ACC112 (cell line): ENCODE results near the gene APBA2.

Experiments used
- H2AFZ ChIP-seq: fragments of 200-600 bp; sonication (generic); one replicate; pipeline ENCODE4 v1.6.0; 2017; ENCODE audit warnings: antibody characterized with exemption, low read length; ENCODE audit not compliant: unreplicated experiment
- H3K27ac ChIP-seq: fragments of 200-600 bp; sonication (generic); 2 replicates; pipeline ENCODE4 v1.5.1; 2014; ENCODE audit warnings: low read depth, mild to moderate bottlenecking, antibody characterized with exemption, low read length, moderate library complexity
- H3K27me3 ChIP-seq: fragments of 200-600 bp; sonication (generic); 2 replicates; pipeline ENCODE4 v1.6.1; 2014; ENCODE audit warnings: mild to moderate bottlenecking, antibody characterized with exemption, low read length, moderate library complexity, mixed read lengths; ENCODE audit not compliant: insufficient read depth
- H3K36me3 ChIP-seq: fragments of 200-600 bp; sonication (generic); 2 replicates; pipeline ENCODE4 v1.6.1; 2016; ENCODE audit warnings: mild to moderate bottlenecking, antibody characterized with exemption, low read length, moderate library complexity, mixed read lengths; ENCODE audit not compliant: insufficient read depth
- H3K4me1 ChIP-seq: fragments of 200-600 bp; sonication (generic); one replicate; pipeline ENCODE4 v1.6.1; 2016; ENCODE audit warnings: low read length, mixed read lengths; ENCODE audit not compliant: insufficient read depth, unreplicated experiment, control insufficient read depth
- H3K4me3 ChIP-seq: fragments of 200-600 bp; sonication (generic); 2 replicates; pipeline ENCODE4 v1.5.1; 2014; ENCODE audit warnings: mild to moderate bottlenecking, low read depth, low read length
- H3K79me2 ChIP-seq: fragments of 200-600 bp; sonication (generic); one replicate; pipeline ENCODE4 v1.6.0; 2016; ENCODE audit warnings: low read length; ENCODE audit not compliant: control insufficient read depth, unreplicated experiment, insufficient read depth

The APBA2 gene

GRCh38 chr15:28986108-28986507 lies 100.3 kb downstream of the APBA2 start:
- H3K27ac ChIP-seq, result no peak overlapping the region
- H3K79me2 ChIP-seq, result no peaks in the 10 kb centered on the region
- H3K36me3 ChIP-seq, result no peaks in the 10 kb centered on the region
- H3K4me1 ChIP-seq, result no peaks in the 10 kb centered on the region
- no peak overlapping the region for H3K4me3 ChIP-seq
- H3K27me3 ChIP-seq, result no peaks in the 10 kb centered on the region
- H2AFZ ChIP-seq, result no peak overlapping the region

GRCh38 chr15:28986726-28987125 lies 101.0 kb downstream of the APBA2 start:
- Histone ChIP-seq H3K36me3 (no peaks in the 10 kb centered on the region), H3K4me1 (no peaks in the 10 kb centered on the region), H2AFZ (no peak overlapping the region)

GRCh38 chr15:28987337-28987736 lies 101.6 kb downstream of the APBA2 start:
- H3K36me3 ChIP-seq, result no peaks in the 10 kb centered on the region
- H3K79me2 ChIP-seq, result no peaks in the 10 kb centered on the region
- H3K4me1 ChIP-seq, result no peaks in the 10 kb centered on the region
- H3K27me3 ChIP-seq, result no peaks in the 10 kb centered on the region
- no peak overlapping the region for H3K4me3 ChIP-seq
- H2AFZ ChIP-seq, result no peak overlapping the region
- H3K27ac ChIP-seq, result no peak overlapping the region

More at GRCh38 chr15:28986726-28987125, 101.0 kb downstream of the APBA2 start:
- Histone ChIP-seq H3K4me3 (no peak overlapping the region), H3K27ac (no peak overlapping the region), H3K79me2 (no peaks in the 10 kb centered on the region), H3K27me3 (no peaks in the 10 kb centered on the region)

GRCh38 chr15:28989239-28989830 lies 103.6 kb downstream of the APBA2 start:
- H3K27ac ChIP-seq, result no peak overlapping the region
- H3K79me2 ChIP-seq, result no peaks in the 10 kb centered on the region
- no peak overlapping the region for H3K4me3 ChIP-seq
- no peaks in the 10 kb centered on the region for H3K4me1 ChIP-seq
- H2AFZ ChIP-seq, result no peak overlapping the region
- H3K36me3 ChIP-seq, result no peaks in the 10 kb centered on the region
- H3K27me3 ChIP-seq, result no peaks in the 10 kb centered on the region

- no peak overlapping the region for H2AFZ ChIP-seq
Measured at GRCh38 chr15:28989896-28990295, 104.1 kb downstream of the APBA2 start.

GRCh38 chr15:28990390-28990789 lies 104.6 kb downstream of the APBA2 start:
- no peaks in the 10 kb centered on the region for H3K27me3 ChIP-seq
- H3K4me1 ChIP-seq, result no peaks in the 10 kb centered on the region

More at GRCh38 chr15:28989896-28990295, 104.1 kb downstream of the APBA2 start:
- no peaks in the 10 kb centered on the region for H3K79me2 ChIP-seq
- H3K4me1 ChIP-seq, result no peaks in the 10 kb centered on the region
- H3K27me3 ChIP-seq, result no peaks in the 10 kb centered on the region
- H3K36me3 ChIP-seq, result no peaks in the 10 kb centered on the region
- H3K4me3 ChIP-seq, result no peak overlapping the region
- H3K27ac ChIP-seq, result no peak overlapping the region

GRCh38 chr15:28991236-28992171 lies 105.7 kb downstream of the APBA2 start:
- H3K79me2 ChIP-seq, result no peaks in the 10 kb centered on the region
- no peaks in the 10 kb centered on the region for H3K4me1 ChIP-seq
- H3K27ac ChIP-seq, result no peak overlapping the region
- H3K36me3 ChIP-seq, result no peaks in the 10 kb centered on the region
- H3K4me3 ChIP-seq, result no peak overlapping the region
- H3K27me3 ChIP-seq, result no peaks in the 10 kb centered on the region
- H2AFZ ChIP-seq, result no peak overlapping the region

More at GRCh38 chr15:28990390-28990789, 104.6 kb downstream of the APBA2 start:
- Histone ChIP-seq H3K4me3 (no peak overlapping the region), H3K27ac (no peak overlapping the region), H2AFZ (no peak overlapping the region), H3K79me2 (no peaks in the 10 kb centered on the region), H3K36me3 (no peaks in the 10 kb centered on the region)

GRCh38 chr15:28992336-28992864 lies 106.6 kb downstream of the APBA2 start:
- Histone ChIP-seq H3K4me1 (no peaks in the 10 kb centered on the region), H2AFZ (no peak overlapping the region), H3K4me3 (no peak overlapping the region), H3K27me3 (no peaks in the 10 kb centered on the region), H3K27ac (no peak overlapping the region), H3K36me3 (no peaks in the 10 kb centered on the region), H3K79me2 (no peaks in the 10 kb centered on the region)

GRCh38 chr15:28993051-28993719 lies 107.4 kb downstream of the APBA2 start:
- Histone ChIP-seq H2AFZ (no peak overlapping the region), H3K27ac (no peak overlapping the region), H3K4me3 (no peak overlapping the region), H3K4me1 (no peaks in the 10 kb centered on the region), H3K27me3 (no peaks in the 10 kb centered on the region), H3K36me3 (no peaks in the 10 kb centered on the region), H3K79me2 (no peaks in the 10 kb centered on the region)

GRCh38 chr15:28993720-28994053 lies 107.9 kb downstream of the APBA2 start:
- Histone ChIP-seq H3K27me3 (no peaks in the 10 kb centered on the region), H2AFZ (no peak overlapping the region), H3K4me1 (no peaks in the 10 kb centered on the region), H3K27ac (no peak overlapping the region), H3K4me3 (no peak overlapping the region), H3K36me3 (no peaks in the 10 kb centered on the region), H3K79me2 (no peaks in the 10 kb centered on the region)
